Neural cell (in vitro differentiated cells): Measurements from ENCODE around the gene PPIL6.

Source experiments
- CTCF ChIP-seq: fragments of 450-650 bp; IDR thresholded peaks from 2 replicates; pipeline ENCODE4 v1.5.1; 2014; ENCODE audit warnings: antibody characterized with exemption, mild to moderate bottlenecking, moderate library complexity; ENCODE audit not compliant: poor library complexity, severe bottlenecking
- EP300 ChIP-seq: fragments of 450-650 bp; conservative IDR thresholded peaks from 2 replicates; pipeline ENCODE4 v1.6.1; 2014; ENCODE audit warnings: antibody characterized with exemption, mild to moderate bottlenecking, moderate library complexity; ENCODE audit not compliant: poor library complexity, severe bottlenecking
- EZH2 ChIP-seq: fragments of 200-600, 300-800 bp; shearing (Covaris generic), sonication (generic); IDR thresholded peaks from 2 replicates; pipeline ENCODE4 v1.6.1; 2014; ENCODE audit warnings: antibody characterized with exemption, low read length, borderline replicate concordance, mild to moderate bottlenecking; ENCODE audit not compliant: insufficient read depth, poor library complexity, severe bottlenecking
- POLR2AphosphoS5 ChIP-seq: IDR thresholded peaks from 2 replicates; pipeline ENCODE4 v1.6.1; 2012
- REST ChIP-seq: IDR thresholded peaks from 2 replicates; pipeline ENCODE4 v1.6.1; 2012; ENCODE audit warnings: borderline replicate concordance
- TAF1 ChIP-seq: IDR thresholded peaks from 2 replicates; pipeline ENCODE4 v1.6.1; 2012; ENCODE audit warnings: low read depth

DNA sequence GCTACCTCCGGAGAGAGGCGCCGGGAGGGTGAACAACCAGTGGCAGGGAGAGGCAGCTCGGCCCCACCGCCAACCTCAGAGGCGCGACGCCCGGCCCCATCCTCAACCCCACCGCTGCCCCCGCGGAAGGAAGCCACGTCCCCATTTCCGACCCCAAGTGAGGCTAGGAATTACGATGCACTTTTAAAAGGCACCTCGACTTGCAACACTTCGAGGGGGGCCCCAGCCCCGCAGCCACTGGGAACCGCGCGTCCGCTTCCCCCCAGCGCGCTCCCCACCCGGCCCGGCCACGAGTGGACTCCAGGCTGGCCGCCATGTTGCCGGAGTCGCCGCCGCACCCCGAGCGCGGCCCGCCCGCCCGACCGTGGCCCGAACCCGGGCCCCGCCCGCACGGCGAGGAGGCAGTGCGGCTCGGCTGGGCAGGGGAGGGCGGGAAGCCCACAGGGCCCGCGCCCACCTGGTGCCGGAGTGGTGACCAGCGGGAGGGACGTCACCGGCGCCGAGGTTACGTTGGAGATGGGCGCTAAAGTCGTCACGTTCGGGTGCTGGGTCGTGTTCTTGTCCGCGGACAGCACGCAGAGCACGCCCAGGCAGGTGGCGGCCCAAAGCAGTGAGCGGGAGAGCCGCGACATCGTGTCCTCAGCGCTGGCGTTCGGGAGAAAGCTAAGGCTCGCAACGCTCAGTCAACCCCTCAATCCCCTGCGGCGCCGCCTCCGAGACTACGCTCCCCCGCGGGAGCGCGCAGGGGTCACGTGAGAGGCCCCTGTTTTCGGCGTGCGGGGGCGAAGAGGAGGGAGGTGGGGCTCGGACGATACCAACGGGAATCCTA, 58.5 kb downstream of the PPIL6 start, which contains the start of gene CD164:
- TF ChIP-seq CTCF = no peak
- TF ChIP-seq REST = peak; percentile 68
- peak; percentile 93 for TF ChIP-seq TAF1
- TF ChIP-seq EZH2 = no peak
- TF ChIP-seq EP300 = peak; percentile 47
- peak; percentile 91 for TF ChIP-seq POLR2AphosphoS5
